GM13977 (cell line): Measurements from ENCODE around the gene AQP5.

ENCODE experiments used
- DNase-seq: peaks from one replicate; pipeline ENCODE4 v3.0.0; 2012; ENCODE audit warnings: low spot score
- CTCF ChIP-seq: IDR thresholded peaks from 2 replicates; pipeline ENCODE4 v1.5.1; 2012; ENCODE audit warnings: mild to moderate bottlenecking, control low read depth; ENCODE audit not compliant: insufficient read depth; ENCODE audit errors: extremely low read depth, missing control alignments
- in situ Hi-C: fragments of 300-500 bp; cut with MboI; formaldehyde crosslinking; loops from one replicate; pipeline ENCODE4 v1.12.0; 2022; ENCODE audit warnings: low sequenced_read_pairs, low pct_unique_long_range_greater_than_20kb, mixed read lengths, inconsistent platforms; ENCODE audit not compliant: unreplicated experiment

Gene AQP5

GRCh38 chr12:49953151-49953550, 8.5 kb upstream of the AQP5 start:
- in situ Hi-C loops, result no loop called here
- DNase-seq, result no peak
- no peak for TF ChIP-seq CTCF

DNA sequence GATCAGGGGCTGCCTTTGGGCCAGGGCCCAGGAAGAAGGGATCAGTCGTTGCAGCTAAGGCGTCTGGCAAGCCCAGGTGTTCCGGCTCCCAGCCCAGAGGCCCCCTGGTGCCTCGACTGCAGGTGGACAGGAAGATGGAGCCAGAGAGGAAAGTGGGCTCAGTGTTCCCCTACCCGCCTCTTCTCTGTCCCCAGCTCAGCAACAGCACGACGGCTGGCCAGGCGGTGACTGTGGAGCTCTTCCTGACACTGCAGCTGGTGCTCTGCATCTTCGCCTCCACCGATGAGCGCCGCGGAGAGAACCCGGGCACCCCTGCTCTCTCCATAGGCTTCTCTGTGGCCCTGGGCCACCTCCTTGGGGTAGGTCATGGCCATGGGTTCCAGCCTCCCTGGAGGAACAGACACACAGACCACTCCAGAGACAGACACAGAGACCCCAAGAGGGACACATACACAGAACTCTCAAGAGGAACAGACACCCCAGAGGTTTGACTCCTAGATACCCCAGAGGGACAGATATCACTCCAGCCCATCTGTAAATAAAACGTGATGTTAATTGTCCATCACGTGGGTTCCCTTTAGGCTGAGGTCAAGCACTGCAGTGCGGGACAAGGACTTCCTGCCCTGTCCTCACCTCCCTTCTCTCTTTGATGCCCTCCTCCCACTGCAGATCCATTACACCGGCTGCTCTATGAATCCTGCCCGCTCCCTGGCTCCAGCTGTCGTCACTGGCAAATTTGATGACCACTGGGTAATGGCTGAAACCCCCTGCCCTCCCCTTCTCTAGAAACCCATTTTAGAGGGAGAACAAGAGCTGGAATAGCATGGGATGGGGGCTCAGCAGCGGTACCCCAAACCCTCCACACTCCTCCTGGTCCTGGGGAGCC, 7.5 kb upstream of the AQP5 start:
- no peak for DNase-seq
- in situ Hi-C loops, result no loop called here

DNA sequence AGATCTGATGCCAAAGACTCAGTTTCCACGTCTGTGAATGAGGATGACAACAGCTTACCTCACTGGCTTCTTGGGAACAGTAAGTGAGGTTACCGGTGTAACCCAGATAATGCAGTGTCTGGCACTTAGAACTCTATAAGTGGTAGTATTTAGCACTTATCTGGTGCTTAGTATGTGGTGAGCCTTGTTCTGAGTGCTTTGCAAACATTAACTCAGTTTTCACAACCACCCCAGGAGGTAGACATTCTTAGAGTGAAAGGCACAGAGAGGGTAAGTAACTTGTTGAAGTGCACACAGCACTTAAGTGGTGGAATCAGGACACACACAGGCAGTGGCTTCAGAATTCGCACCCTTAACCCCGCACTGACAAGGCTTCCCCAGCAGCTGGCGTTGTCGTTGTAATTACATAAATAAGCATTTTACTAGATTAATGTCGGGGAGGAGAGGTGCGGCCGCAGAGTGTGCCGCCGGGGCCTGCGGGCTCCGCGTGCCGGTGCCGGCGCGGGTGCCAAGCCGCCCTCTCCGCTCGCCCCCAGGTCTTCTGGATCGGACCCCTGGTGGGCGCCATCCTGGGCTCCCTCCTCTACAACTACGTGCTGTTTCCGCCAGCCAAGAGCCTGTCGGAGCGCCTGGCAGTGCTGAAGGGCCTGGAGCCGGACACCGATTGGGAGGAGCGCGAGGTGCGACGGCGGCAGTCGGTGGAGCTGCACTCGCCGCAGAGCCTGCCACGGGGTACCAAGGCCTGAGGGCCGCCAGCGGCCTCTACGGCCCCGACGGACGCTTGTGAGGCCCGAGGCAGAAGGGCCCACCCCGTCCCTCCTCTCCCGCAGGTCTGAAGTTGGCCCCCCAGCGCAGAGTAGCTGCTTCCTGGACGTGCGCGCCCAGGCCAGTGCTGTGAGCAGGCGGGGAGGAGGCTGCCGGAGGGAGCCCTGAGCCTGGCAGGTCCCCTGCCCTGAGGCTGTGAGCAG, 6.5 kb upstream of the AQP5 start:
- no peak for TF ChIP-seq CTCF
- DNase-seq, result no peak
- in situ Hi-C loops, result no loop called here

More for the DNA sequence above, 7.5 kb upstream of the AQP5 start:
- TF ChIP-seq CTCF, result no peak

GRCh38 chr12:49955899-49956662, 5.6 kb upstream of the AQP5 start:
- DNase-seq, result no peak
- in situ Hi-C loops, result no loop called here
- no peak for TF ChIP-seq CTCF

DNA sequence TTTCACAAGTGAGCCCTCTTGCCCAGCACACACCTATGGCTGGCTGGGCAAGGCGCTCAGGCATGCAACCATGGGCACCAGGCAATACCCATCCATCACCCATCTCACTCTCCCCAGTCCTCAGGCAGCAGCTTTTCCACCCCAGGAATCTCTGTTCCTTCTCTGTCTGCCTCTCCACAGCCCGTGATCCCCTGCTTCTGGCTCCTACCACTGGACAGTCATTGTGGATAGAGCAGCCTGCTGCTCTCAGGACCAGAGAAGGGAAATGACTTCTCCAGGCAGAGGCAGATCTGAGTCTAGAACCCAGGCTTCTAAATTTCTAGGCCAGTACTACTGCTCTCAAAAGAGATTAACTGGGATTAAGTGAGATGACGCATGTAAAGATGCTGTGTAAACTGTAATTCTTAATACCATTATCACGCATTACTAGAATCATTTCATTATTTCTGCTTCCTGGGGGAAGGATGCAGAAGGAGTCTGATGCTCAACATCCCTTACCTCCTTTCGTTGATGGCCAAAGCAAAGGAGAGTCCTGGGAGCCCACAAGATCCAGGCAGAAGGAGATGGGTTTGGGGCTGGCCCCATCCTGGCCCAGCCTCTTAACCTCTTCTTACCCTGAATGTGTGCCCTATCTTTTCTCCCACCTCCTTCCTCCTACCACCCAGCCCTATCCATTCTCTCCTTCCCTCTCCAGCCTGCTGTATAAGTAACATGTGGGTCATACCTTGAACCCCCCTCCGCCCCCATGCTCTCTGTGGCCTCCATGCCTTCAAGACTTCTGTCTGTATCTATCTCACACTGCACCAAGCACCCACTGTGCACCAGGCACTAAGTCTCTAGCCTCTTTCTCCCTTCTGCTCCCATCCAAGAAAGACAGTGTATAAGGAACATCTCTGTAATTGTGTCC, 4.8 kb upstream of the AQP5 start:
- no peak for DNase-seq
- TF ChIP-seq CTCF, result no peak
- in situ Hi-C loops, result no loop called here
